COLO829 (cell line): ENCODE measurements around the gene XRCC4.

Experiments
- DNase-seq: peaks from one replicate; pipeline ENCODE4 v3.0.0; 2012; ENCODE audit warnings: low spot score

XRCC4 gene

DNA sequence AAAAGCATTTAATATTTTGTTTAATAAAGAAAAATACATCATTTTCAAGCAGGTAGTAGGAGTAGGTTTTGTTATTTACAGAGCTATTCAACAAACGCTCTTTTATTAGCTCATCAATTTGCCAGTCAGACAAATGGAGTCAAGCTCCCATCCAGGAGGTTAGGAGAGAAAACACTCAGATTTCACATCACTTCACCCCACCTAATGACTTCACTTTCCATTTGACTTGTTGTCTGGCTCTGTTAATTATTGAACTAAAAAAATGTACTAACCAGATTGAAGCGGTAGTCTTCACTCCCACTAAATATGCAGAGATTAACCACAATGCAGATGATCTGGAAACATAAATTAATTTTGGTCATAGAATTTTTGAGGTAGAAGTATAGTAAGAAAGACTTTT lies 200.6 kb downstream of the XRCC4 start:
- no peak for DNase-seq

DNA sequence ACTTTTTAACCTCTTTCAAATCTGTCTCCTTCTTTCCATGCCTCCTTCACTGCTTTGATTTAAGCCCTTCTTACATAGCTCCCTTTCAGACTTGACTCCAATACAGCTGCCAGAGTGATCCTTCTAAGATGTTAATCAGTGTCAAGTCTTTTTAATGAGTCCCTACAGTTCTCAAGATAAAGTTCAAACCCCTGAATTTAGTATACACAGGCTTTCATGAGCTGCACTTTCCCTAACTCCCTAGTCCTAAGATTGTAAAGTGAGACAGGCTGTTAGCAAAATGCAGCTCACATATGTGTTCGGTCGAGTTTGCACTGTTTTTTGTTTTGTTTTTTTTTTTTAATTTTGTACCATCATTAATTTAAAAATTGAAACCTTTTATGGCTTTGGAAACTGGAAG lies 203.8 kb downstream of the XRCC4 start:
- DNase-seq, result no peak

DNA sequence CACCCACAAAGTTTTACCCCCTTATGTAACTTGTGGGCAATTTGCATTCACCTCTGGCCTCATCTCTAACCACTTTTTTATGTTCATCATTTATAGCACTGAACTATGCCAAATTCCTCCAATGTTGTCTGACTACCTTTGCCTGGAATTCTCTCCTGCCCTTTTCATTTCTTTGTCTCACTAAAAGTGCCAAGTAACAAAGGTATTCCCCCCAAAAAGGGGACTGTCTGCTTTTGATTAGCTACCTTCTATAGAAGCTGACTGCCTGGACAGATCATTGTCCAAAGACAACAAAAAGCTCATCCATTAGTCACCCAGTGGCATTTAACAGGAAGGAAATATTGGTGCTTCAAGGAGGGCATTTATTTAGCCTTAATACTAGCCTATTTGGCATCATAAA lies 204.3 kb downstream of the XRCC4 start:
- DNase-seq, result peak; percentile 2

DNA sequence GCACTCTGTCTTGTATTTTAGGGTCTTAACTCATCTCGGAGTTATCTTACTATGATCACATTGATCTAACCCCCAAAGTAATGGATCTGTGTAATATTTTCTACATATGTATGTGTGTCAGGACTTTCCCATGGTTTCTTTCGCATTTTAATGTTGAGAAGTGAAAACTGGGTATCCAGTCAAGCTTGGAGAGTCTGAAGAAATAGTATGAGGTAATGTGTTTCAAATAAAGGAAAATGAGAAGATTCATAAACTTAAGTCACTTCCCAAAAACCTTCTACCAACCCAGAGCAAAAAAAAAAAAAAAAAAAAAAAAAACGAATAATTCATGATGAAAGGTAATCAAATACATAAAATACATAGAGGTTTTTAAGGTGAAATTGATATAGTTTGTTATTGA lies 206.4 kb downstream of the XRCC4 start:
- no peak for DNase-seq

DNA sequence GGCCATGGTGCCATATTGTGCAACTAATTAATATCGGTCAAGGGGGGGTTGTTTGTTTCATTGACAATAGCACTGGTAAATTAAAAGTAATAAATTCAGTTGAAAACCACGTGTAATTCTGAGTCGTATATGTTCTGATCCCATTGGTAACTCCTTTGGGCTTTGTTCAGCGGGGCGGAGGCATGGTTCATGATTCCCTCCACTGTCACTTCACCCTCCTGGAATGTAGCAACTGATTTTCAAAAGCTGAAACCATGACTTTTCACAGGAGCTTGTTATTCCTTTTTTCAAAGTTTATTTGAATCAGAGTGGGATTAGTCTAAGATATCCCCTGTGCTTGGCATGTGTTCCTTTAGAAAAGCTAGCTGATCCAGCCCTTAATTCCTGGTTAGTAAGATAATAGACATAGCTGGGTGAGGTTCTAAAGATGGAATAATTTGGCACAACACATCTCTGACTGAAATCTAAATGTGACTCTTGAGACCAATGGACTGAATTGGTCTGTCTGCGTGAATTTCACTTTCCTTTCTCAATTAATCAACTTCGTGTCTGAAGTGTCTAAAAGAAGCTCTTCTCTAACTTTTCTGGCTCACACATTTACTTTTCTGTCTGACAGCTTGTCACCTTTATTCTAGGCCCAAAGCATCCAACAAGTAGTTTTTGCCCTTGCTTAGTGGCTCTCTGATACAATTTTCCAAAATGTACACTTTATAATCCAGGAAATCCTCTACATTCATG lies 208.5 kb downstream of the XRCC4 start:
- DNase-seq, result no peak

DNA sequence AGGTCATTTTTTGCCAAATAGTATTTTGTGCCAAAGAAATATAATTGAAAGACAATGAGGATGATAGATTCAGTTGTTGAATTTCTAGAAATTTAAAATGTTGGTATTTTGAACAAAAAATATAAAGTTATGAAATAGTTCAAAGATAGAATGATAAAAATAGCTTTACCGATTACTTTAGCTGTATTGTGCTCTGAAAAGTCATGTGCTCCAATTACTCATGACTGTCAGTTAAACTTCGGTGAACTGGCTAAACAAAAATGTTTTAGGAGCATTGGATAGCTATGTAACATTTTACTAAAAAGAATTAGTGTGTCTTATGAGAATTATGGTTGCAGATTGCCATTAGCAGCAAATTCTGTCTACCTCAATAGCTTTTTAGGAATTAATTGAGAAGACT lies 216.9 kb downstream of the XRCC4 start:
- peak; percentile 4 for DNase-seq

DNA sequence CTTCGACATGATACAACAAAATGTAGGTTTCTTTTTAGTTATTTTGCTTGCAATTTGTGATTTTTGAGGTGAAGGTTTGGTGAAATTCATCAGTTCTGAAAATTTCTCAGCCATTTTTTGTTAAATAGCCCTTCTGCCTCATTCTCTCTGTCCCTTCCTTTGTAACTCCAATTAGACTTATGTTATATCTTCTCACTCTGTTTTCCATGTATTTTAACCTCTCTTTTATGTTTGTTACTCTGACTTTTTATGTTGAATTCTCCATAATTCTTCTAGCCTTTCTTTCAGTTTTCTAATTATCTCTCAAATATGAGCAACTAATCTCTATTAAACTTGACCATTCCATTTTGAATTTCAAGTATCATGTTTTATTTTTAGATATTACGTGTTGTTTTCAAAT lies 222.0 kb downstream of the XRCC4 start:
- no peak for DNase-seq

DNA sequence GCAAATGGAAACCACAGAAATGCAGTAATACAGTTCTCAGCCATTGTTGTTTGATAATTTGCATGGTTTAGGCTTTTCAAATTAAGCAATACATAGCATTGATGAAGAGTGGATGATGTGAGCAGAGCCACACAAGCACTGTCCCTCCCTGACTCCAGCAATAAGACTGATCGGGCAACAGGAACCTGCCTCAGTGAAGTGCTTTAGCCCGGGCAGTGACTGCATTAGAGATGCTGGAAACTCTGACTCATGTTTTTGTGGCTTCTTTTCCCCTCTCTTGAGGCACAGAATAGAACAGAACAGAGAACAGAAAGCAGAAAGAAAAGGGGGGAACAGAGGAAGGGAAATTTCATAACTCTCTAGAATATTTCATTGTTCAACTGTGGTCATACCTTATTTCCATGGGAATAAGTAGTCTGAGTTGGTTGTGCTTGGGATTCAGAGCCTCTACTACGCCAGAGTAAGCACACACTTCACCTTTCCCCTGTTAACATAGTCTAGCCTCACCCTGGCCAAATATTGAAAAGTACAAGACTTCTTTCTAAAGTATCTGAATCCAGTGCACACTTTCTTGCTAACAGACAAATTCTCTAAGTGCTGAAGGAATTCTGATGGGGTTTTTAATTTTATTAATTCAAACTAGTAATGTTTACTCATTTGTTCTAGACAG lies 229.4 kb downstream of the XRCC4 start:
- peak; percentile 2 for DNase-seq

DNA sequence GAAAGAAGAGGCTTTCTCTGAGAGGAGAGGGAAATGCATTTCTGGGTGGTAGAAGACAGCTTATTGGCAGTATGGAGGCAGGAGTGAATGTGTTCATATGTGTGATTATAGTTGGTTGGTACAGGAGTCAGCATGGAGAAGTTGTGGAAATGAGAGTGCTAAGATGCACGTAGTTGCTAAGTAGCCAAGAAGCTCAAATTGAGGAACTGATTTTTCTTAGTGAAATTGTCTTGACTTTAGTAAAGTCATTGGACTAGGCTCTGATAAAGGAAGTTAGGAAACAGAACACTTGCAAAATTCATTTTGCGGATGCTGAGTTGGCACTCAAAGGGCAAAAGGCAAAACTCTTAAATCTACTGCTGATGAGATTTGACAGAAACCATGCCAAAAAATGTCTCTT lies 235.3 kb downstream of the XRCC4 start:
- no peak for DNase-seq

DNA sequence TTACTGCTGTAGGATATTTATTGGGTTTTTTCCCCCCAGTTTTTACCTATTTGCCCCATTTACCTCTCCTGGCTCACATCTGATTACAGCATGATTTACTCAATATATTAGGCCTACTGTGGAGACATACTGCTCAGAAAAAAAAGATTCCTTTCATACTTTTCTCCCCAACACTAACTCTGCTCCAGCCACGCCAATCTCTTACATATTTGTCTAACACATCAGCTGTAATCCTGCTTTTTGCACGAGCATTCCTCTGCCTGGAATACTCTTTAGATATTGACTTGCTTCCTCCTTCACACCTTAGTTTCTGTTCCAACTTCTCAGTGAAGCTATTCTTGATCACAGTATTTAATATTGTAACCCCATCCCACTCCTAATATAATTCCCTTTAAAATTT lies 236.1 kb downstream of the XRCC4 start:
- no peak for DNase-seq

DNA sequence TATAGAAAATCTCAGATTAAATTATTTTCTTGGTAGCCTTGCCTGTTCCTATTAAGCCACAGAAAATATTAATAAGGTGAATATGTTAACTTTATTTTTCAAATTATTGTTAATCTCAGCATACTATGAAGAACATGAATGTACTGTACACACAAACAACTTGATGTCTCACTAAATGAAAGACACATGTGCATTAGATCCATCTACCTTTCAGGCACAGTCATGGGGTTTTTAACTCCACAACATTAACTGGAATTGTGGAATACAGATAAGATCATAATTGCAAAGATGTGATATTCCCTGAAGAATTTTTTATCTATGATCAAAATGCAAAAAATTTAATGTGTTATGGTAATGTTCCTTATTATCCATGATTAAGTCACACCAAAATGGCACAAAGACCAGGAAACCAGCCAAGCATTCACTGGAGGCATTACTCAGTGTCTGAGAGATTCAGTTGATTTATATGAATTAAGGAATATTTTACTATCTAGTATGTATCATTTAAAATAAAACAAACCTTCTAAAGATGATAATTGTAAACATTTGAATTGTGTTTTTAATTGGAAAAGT lies 244.2 kb downstream of the XRCC4 start:
- no peak for DNase-seq

DNA sequence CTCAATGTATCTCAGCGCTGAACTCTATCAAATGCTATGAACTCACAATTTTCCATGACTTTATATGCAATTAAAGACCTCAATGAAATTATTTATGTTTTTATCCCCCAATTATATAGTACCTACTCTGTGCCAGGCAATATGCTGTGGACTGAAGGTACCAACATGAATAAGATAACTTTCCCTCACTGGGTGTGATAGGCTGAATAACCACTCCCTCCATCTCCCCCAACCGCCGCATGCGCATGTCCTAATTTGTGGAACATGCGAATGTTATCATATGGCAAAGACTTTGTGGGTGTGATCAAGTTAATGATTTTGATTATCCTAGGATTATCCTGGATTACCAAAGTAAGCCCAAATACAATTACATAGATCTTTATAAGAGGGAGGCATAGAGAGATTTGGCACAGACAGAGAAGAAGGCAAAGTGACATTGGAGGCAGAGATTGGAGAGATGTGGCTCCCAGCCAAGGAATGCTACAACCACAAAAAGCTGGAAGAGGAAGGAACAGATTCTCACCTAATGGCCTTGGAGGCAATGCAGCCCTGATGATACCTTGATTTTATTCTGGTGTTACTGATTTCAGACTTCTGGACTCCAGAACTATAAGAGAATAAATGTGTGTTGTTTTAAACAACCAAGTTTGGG lies 245.1 kb downstream of the XRCC4 start:
- no peak for DNase-seq

DNA sequence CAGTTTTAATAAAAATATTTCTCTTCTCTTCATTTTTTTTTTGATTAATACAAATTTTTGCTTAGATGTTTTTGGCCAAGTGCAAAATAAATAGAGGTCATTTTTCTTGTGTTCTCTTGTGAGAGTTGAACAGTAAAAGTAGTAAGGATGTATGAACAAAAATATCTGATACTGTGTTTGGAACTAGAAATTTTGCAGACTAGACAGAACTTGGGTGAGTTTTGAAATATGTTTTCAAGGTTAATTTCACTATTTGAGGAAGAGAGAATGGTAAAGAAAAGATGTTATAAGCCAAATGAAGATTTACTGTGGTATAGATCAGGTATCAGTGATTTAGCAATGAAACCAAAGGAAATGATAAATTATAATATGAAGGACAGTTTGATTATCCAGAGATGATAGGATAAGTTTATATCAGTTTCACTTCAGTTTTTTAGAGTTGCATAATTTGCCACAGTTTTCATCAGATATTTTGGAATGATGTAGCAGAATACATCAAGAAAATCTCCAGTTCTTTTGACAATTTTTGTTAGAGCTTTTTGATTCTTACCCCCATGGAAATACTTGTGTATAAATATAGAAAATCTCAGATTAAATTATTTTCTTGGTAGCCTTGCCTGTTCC lies 246.3 kb downstream of the XRCC4 start:
- DNase-seq, result no peak

DNA sequence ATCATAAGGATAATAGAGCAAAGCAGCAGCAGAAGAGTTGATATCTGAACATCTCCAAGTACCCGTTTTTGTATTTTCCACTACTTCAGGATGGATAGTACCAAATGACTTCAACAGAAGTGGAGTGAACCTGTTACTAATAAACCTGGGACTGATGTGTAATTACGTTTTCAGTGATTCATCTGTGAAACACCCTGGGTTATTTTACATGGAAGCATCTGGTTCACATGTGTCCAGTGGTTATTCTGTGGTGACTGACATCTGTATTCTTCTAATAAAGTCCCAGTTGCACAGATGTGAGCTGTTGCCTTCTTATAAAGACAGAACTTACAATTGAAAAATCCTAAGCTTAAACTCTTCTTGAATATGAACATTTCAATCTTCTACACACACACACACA lies 254.5 kb downstream of the XRCC4 start:
- no peak for DNase-seq

DNA sequence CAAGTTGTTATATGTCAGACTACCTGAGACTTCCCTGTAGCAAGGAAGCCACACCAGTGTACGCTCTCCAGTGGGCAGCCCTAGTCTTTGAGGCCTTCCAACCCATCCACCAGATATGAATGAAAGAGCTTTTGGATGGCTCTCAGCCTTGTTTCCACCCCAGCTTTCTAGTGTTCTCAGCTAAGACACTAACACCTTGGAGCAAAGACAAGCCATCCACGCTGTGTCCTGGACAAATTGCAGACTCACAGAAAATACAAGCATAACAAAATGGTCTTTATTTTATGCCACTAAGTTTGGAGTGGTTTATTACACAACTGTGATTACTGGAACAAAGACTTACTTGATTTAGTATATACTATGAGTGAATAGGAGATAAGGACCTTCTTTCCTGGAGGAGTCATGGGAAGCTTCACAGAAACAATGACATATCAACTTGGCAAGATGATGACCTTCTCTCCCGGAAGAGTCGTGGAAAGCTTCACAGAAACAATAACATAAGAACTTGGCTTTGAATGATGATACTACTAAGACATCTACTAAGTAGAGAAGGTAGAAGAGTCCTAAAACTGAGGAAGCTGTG lies 260.2 kb downstream of the XRCC4 start:
- peak; percentile 79 for DNase-seq

DNA sequence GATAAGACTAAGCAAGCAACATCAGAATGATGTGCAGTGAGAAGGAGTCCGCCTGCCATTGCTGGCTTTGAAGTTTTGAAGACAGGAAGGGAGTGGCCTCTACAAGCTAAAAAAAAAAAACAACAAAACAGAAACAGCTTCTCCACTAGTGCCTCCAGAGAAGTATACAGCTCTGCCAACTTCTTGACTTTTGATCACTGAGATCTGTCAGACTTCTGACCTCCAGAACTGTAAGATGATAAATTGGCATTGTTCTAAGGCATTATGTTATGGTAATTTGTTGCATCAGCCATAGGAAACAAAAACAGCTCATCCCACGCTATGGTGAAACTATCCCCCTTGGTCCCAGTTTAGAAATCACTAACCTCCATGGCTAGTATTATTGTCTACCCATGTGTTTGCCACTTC lies 263.2 kb downstream of the XRCC4 start:
- no peak for DNase-seq

DNA sequence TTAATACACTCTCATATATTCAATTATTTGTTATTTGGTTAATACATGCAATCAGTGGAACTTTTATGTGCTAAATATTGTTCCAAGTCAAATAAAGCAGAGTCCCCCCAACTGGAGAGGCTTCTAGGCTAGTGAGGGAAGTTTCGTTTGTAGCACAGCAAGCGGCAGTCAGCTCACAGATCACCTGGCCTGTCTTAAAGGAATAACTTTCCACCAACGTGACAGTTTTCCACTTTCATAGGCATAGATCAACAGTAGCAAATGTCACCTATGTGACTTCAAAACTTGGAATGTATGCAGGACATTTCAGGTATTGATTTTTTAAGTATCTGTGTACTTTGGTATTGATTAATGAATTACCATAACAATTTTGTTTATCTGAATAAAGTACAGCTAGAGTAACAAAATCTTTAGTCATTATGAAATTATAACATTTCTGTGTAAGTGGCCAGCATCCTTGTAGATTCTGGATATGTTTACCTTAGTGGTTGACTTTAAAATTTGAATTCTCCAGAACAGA lies 264.5 kb downstream of the XRCC4 start:
- no peak for DNase-seq

DNA sequence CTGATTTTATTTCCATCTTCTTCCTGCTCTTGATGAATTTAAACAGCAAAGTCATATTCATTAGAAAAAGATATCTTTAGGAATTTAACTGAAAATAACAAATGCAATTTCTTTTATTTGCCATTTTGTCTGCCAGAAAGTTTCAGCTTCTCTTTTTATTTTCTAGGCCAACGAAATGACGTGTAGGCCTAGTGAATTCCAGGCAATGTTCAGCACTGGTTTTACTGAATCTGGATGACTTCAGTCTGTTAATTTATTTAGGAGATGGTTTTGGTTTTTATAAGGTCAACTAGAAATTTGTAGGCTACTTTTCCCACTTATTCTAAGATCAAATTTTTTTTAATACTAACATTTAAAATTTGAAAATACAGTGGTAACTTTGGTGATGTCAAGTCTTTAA lies 265.1 kb downstream of the XRCC4 start:
- DNase-seq, result no peak

DNA sequence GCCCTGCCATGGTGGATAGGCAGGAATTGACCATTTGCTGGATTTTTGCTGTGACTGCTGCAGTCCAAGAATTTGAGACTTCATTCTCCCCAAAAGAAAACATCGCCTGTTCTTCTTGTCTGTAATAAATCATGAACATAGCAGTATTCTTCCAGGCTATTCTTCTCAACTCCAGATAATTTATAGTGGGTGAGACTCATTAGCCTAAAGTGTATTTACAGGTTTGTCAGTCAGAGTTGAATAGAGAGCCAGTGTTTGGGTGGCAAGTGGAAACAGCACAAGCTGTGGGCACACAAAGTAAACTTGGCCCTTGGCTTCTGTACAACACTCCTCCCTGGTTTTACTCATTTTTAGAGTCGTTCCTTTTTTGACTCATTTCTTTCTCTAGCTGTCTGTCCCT lies 266.0 kb downstream of the XRCC4 start:
- no peak for DNase-seq

DNA sequence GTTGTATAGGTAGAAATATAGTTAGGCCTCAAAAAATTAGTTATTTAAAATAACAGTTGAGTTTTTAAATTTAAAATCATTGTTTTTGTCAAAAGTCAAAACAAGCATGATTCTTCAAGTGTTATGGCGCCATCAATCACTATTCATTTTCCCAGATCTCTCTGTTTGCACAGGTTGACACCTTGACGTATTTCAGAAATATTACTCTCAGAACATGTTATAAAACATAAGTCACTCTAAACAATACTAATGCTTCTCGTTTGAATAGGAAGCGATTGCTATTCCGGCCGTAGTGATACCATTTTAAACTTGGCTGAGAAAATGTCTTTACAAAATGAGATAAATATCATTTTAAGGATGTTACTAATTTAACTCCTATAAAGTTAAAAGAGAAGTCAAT lies 268.1 kb downstream of the XRCC4 start:
- no peak for DNase-seq

DNA sequence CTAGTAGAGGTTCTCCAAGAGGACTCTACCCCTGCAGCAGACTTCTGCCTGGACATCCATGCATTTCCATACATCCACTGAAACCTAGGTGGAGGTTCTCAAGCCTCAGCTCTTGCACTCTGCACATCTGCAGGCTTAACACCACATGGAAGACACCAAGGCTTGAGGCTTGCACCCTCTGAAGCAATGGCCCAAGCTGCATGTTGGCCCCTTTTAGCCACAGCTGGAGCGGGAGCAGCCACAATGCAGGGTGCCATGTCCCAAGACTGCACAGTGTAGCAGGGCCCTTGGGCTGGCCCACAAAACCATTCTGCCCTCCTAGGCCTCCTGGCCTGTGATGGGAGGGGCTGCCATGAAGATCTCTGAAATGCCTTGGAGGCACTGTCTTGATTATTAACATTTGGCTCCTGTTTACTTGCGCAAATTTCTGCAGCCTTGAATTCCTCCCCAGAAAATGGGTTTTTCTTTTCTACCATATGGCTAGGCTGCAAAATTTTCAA lies 271.0 kb downstream of the XRCC4 start:
- DNase-seq, result no peak

DNA sequence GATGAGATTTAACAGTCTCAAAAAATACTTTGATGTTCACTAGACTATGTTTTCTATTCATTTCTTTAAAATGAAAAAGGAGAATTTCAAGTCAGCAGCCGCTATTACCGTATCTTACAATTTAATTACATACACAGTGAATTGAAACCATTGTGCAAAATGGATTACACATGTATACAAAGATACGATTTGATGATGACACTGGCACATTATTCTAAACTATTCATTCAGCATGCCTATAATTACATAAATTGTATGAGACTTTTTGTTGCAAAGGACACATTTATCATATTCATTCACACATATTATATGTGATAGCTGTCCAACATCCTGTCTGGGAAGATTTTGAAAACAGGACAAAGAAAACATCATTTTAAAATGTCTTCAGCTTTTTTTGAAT lies 275.9 kb downstream of the XRCC4 start:
- DNase-seq, result peak; percentile 32
